NCI-H2196 treated with DMSO at 0.1 percent for 48 hours (cell line): ENCODE results near the gene CTRL.
"Not testable (repeated sequence)": the region's sequence is repeated elsewhere in the genome, so short reads cannot be mapped to it uniquely, and the experiment has no call there.

Experiments used
- DNase-seq: peaks from one replicate; lab custom pipeline; 2025; ENCODE audit not compliant: unreplicated experiment; lab: John Stamatoyannopoulos, UW

Gene CTRL

GRCh38 chr16:67941469-67942199 lies 10.0 kb upstream of the CTRL start:
- no peak for DNase-seq

GRCh38 chr16:67940446-67941089 lies 8.9 kb upstream of the CTRL start:
- no peak for DNase-seq

- DNase-seq = no peak
These were observed 8.1 kb upstream of the CTRL start for GRCh38 chr16:67939507-67940445.

GRCh38 chr16:67937713-67938112 lies 6.1 kb upstream of the CTRL start:
- DNase-seq = not testable (repeated sequence)

- DNase-seq = no peak
These were observed 5.4 kb upstream of the CTRL start for GRCh38 chr16:67936880-67937605.

- no peak for DNase-seq
These were observed 4.6 kb upstream of the CTRL start, which contains the start of gene PSMB10 for GRCh38 chr16:67936124-67936879. Gene PSMB10 (minus strand): TSS chr16:67936850. CDS start chr16:67936749, 101 bp downstream.

- DNase-seq = peak; percentile 82
These were observed 3.9 kb upstream of the CTRL start for GRCh38 chr16:67935402-67936123.

GRCh38 chr16:67935101-67935401 lies 3.4 kb upstream of the CTRL start:
- DNase-seq = no peak

GRCh38 chr16:67934306-67935100 lies 2.8 kb upstream of the CTRL start:
- DNase-seq = no peak

- no peak for DNase-seq
These were observed 2.1 kb upstream of the CTRL start for GRCh38 chr16:67933805-67934204.

GRCh38 chr16:67932462-67932840 lies 789 bp upstream of the CTRL start:
- DNase-seq = no peak

- no peak for DNase-seq
These were observed 917 bp downstream of the CTRL start for GRCh38 chr16:67930678-67931211.

- DNase-seq = no peak
These were observed 1.5 kb downstream of the CTRL start for GRCh38 chr16:67930191-67930590.

- no peak for DNase-seq
These were observed 2.9 kb downstream of the CTRL start for GRCh38 chr16:67928561-67929364.

GRCh38 chr16:67928147-67928546 lies 3.5 kb downstream of the CTRL start:
- no peak for DNase-seq

GRCh38 chr16:67927131-67927941 lies 4.3 kb downstream of the CTRL start:
- no peak for DNase-seq

- DNase-seq = peak; percentile 55
These were observed 5.4 kb downstream of the CTRL start for GRCh38 chr16:67926181-67926750.
